ENCODE results near the gene MOV10L1. TPM values are rescaled to one million over a fixed set of nuclear protein-coding genes. Genes with fewer than 3 reads are reported as not detected.

Gene MOV10L1
- total RNA-seq, 3 donors from 2014 or later, result not detected

- Mint-ChIP-seq H3K36me3 (ENCODE audit: insufficient read depth) (peaks cover 3% of the 10 kb centered on the region), H3K4me3 (peak overlapping the region; percentile 31), H3K9me3 (no peaks in the 10 kb centered on the region), H3K4me1 (ENCODE audit: low read depth) (peaks cover 50% of the 10 kb centered on the region), H3K27me3 (ENCODE audit: low read depth) (no peaks in the 10 kb centered on the region)
- ATAC-seq (no peak), DNase-seq (no peak)
Measured at GRCh38 chr22:50188356-50188755, 98.5 kb downstream of the MOV10L1 start.

GRCh38 chr22:50189184-50189848 lies 99.5 kb downstream of the MOV10L1 start:
- Mint-ChIP-seq H3K27me3 (ENCODE audit: low read depth) (no peaks in the 10 kb centered on the region), H3K36me3 (ENCODE audit: insufficient read depth) (peaks cover 3% of the 10 kb centered on the region), H3K4me3 (peak overlapping the region; percentile 51), H3K4me1 (ENCODE audit: low read depth) (peaks cover 50% of the 10 kb centered on the region), H3K9me3 (no peaks in the 10 kb centered on the region)
- DNase-seq (no peak), ATAC-seq (no peak)

GRCh38 chr22:50189849-50190181 lies 100.0 kb downstream of the MOV10L1 start:
- Mint-ChIP-seq H3K36me3 (ENCODE audit: insufficient read depth) (peaks cover 3% of the 10 kb centered on the region), H3K4me3 (peak overlapping the region; percentile 86), H3K4me1 (ENCODE audit: low read depth) (peaks cover 46% of the 10 kb centered on the region), H3K27me3 (ENCODE audit: low read depth) (no peaks in the 10 kb centered on the region), H3K9me3 (no peaks in the 10 kb centered on the region)
- DNase-seq, result no peak
- no peak for ATAC-seq

GRCh38 chr22:50190182-50190940 lies 100.6 kb downstream of the MOV10L1 start:
- no peaks in the 10 kb centered on the region for H3K27me3 Mint-ChIP-seq (ENCODE audit: low read depth)
- H3K4me3 Mint-ChIP-seq, result peak overlapping the region; percentile 86
- peaks cover 46% of the 10 kb centered on the region for H3K4me1 Mint-ChIP-seq (ENCODE audit: low read depth)
- peak; percentile 49 to 56 for ATAC-seq
- peaks cover 3% of the 10 kb centered on the region for H3K36me3 Mint-ChIP-seq (ENCODE audit: insufficient read depth)
- DNase-seq, result peak; percentile 71
- H3K9me3 Mint-ChIP-seq, result no peaks in the 10 kb centered on the region

- H3K4me1 Mint-ChIP-seq (ENCODE audit: low read depth), result peaks cover 44% of the 10 kb centered on the region
- H3K4me3 Mint-ChIP-seq, result peak overlapping the region; percentile 86
- ATAC-seq (peak; percentile 72 to 78), DNase-seq (peak; percentile 65)
- no peaks in the 10 kb centered on the region for H3K9me3 Mint-ChIP-seq
- H3K27me3 Mint-ChIP-seq (ENCODE audit: low read depth), result no peaks in the 10 kb centered on the region
- peaks cover 3% of the 10 kb centered on the region for H3K36me3 Mint-ChIP-seq (ENCODE audit: insufficient read depth)
Measured at GRCh38 chr22:50190941-50191741, 101.3 kb downstream of the MOV10L1 start.

- DNase-seq, result peak; percentile 28
- peak overlapping the region; percentile 86 for H3K4me3 Mint-ChIP-seq
- no peaks in the 10 kb centered on the region for H3K27me3 Mint-ChIP-seq (ENCODE audit: low read depth)
- no peak for ATAC-seq
- H3K4me1 Mint-ChIP-seq (ENCODE audit: low read depth), result peaks cover 36% of the 10 kb centered on the region
- peaks cover 3% of the 10 kb centered on the region for H3K36me3 Mint-ChIP-seq (ENCODE audit: insufficient read depth)
- no peaks in the 10 kb centered on the region for H3K9me3 Mint-ChIP-seq
Measured at GRCh38 chr22:50192436-50193204, 102.8 kb downstream of the MOV10L1 start.

GRCh38 chr22:50193621-50194020 lies 103.8 kb downstream of the MOV10L1 start:
- no peak for DNase-seq
- peaks cover 32% of the 10 kb centered on the region for H3K4me1 Mint-ChIP-seq (ENCODE audit: low read depth)
- peaks cover 3% of the 10 kb centered on the region for H3K36me3 Mint-ChIP-seq (ENCODE audit: insufficient read depth)

GRCh38 chr22:50194037-50194805 lies 104.4 kb downstream of the MOV10L1 start:
- Mint-ChIP-seq H3K4me1 (ENCODE audit: low read depth) (peaks cover 28% of the 10 kb centered on the region), H3K4me3 (no peak overlapping the region), H3K36me3 (ENCODE audit: insufficient read depth) (peaks cover 3% of the 10 kb centered on the region), H3K9me3 (no peaks in the 10 kb centered on the region), H3K27me3 (ENCODE audit: low read depth) (no peaks in the 10 kb centered on the region)
- DNase-seq (no peak), ATAC-seq (no peak)

More at GRCh38 chr22:50193621-50194020, 103.8 kb downstream of the MOV10L1 start:
- Mint-ChIP-seq H3K27me3 (ENCODE audit: low read depth) (no peaks in the 10 kb centered on the region), H3K9me3 (no peaks in the 10 kb centered on the region), H3K4me3 (no peak overlapping the region)
- ATAC-seq, result no peak

GRCh38 chr22:50196256-50196655 lies 106.5 kb downstream of the MOV10L1 start:
- no peaks in the 10 kb centered on the region for H3K9me3 Mint-ChIP-seq
- H3K27me3 Mint-ChIP-seq (ENCODE audit: low read depth), result no peaks in the 10 kb centered on the region
- ATAC-seq (no peak), DNase-seq (no peak)
- H3K4me3 Mint-ChIP-seq, result no peak overlapping the region
- peaks cover 22% of the 10 kb centered on the region for H3K4me1 Mint-ChIP-seq (ENCODE audit: low read depth)
- H3K36me3 Mint-ChIP-seq (ENCODE audit: insufficient read depth), result peaks cover 3% of the 10 kb centered on the region

- DNase-seq (no peak), ATAC-seq (no peak)
- no peak overlapping the region for H3K4me3 Mint-ChIP-seq
- H3K36me3 Mint-ChIP-seq (ENCODE audit: insufficient read depth), result no peaks in the 10 kb centered on the region
- peaks cover 18% of the 10 kb centered on the region for H3K4me1 Mint-ChIP-seq (ENCODE audit: low read depth)
- H3K27me3 Mint-ChIP-seq (ENCODE audit: low read depth), result no peaks in the 10 kb centered on the region
- H3K9me3 Mint-ChIP-seq, result no peaks in the 10 kb centered on the region
Measured at GRCh38 chr22:50197000-50197800, 107.4 kb downstream of the MOV10L1 start.

GRCh38 chr22:50197856-50198623 lies 108.2 kb downstream of the MOV10L1 start:
- Mint-ChIP-seq H3K9me3 (no peaks in the 10 kb centered on the region), H3K36me3 (ENCODE audit: insufficient read depth) (no peaks in the 10 kb centered on the region), H3K4me3 (no peak overlapping the region), H3K27me3 (ENCODE audit: low read depth) (no peaks in the 10 kb centered on the region), H3K4me1 (ENCODE audit: low read depth) (peaks cover 15% of the 10 kb centered on the region)
- ATAC-seq (no peak), DNase-seq (no peak)

GRCh38 chr22:50198624-50199017 lies 108.8 kb downstream of the MOV10L1 start:
- Mint-ChIP-seq H3K36me3 (ENCODE audit: insufficient read depth) (peaks cover 5% of the 10 kb centered on the region), H3K9me3 (no peaks in the 10 kb centered on the region), H3K4me1 (ENCODE audit: low read depth) (peaks cover 16% of the 10 kb centered on the region), H3K27me3 (ENCODE audit: low read depth) (no peaks in the 10 kb centered on the region), H3K4me3 (no peak overlapping the region)
- DNase-seq (no peak), ATAC-seq (no peak)
